HepG2 (cell line): ENCODE measurements around the gene SIAH2. TPM values are rescaled to one million over a fixed set of nuclear protein-coding genes. Genes with fewer than 3 reads are reported as not detected.

Experiments
- ARID4A ChIP-seq: sonication (generic); formaldehyde crosslinking; IDR thresholded peaks from 2 replicates; pipeline ENCODE4 v1.5.0; 2020; ENCODE audit warnings: mild to moderate bottlenecking, missing genetic modification reagents, borderline replicate concordance
- CREM ChIP-seq, 2 experiments: sonication (generic) in 1 of 2; formaldehyde crosslinking in 1 of 2; IDR thresholded peaks; 2 replicates each; pipeline versions ENCODE4 v1.4.0 to v1.6.1; 2016 to 2020; ENCODE audit warnings: antibody characterized with exemption in 1 of 2, mild to moderate bottlenecking in 1 of 2, missing genetic modification reagents in 1 of 2
- JARID2 ChIP-seq: sonication (generic); formaldehyde crosslinking; IDR thresholded peaks from 2 replicates; pipeline ENCODE4 v1.8.1; 2023; ENCODE audit warnings: missing genetic modification reagents, inconsistent platforms; ENCODE audit not compliant: insufficient replicate concordance
- KIAA2018 ChIP-seq: sonication (generic); formaldehyde crosslinking; IDR thresholded peaks from 2 replicates; pipeline ENCODE4 v1.5.0; 2020; ENCODE audit warnings: mild to moderate bottlenecking, missing genetic modification reagents, borderline replicate concordance
- PLSCR1 ChIP-seq: sonication (generic); formaldehyde crosslinking; IDR thresholded peaks from 2 replicates; pipeline ENCODE4 v1.5.0; 2020; ENCODE audit warnings: missing genetic modification reagents, mild to moderate bottlenecking, borderline replicate concordance
- RARA ChIP-seq: IDR thresholded peaks from 2 replicates; pipeline ENCODE4 v1.6.1; 2016; ENCODE audit warnings: missing genetic modification reagents, missing compliant biosample characterization
- RFX5 ChIP-seq: IDR thresholded peaks from 2 replicates; pipeline ENCODE4 v1.6.1; 2011; ENCODE audit warnings: low read depth, low read length, improper control_type of control experiment
- SKIL ChIP-seq: sonication (generic); formaldehyde crosslinking; IDR thresholded peaks from 2 replicates; pipeline ENCODE4 v1.8.0; 2022; ENCODE audit warnings: missing genetic modification reagents, mild to moderate bottlenecking, moderate library complexity, borderline replicate concordance
- TAF1 ChIP-seq: sonication (generic); formaldehyde crosslinking; IDR thresholded peaks from 2 replicates; pipeline ENCODE4 v1.4.0; 2020; ENCODE audit warnings: missing genetic modification reagents
- TCF7 ChIP-seq: sonication (generic); IDR thresholded peaks from 2 replicates; pipeline ENCODE4 v1.6.1; 2016; ENCODE audit warnings: antibody characterized with exemption, low read depth
- ZNF768 ChIP-seq: sonication (generic); formaldehyde crosslinking; IDR thresholded peaks from 2 replicates; pipeline ENCODE4 v1.4.0; 2020; ENCODE audit warnings: missing genetic modification reagents
- ZNF775 ChIP-seq: sonication (generic); formaldehyde crosslinking; IDR thresholded peaks from 2 replicates; pipeline ENCODE4 v1.4.0; 2020; ENCODE audit warnings: missing genetic modification reagents, mild to moderate bottlenecking, moderate library complexity, borderline replicate concordance
- polyA plus RNA-seq, 8 experiments: library from polyadenylated mRNA; depleted of rRNA in 3 of 8; stranded (reverse) in 7 of 8; unstranded in 1 of 8; fragments of >200 nt; fragmentation: Illumina TruSeq in 4 of 8; extraction: Trizol in 4 of 8; gene quantifications; 2 replicates each; pipeline versions ENCODE4 v1.2.1 to v1.2.3, GENCODE V29; 2011 to 2016; ENCODE audit warnings: low read depth in 4 of 8, missing spikeins in 1 of 8, mixed read lengths in 1 of 8; ENCODE audit not compliant: insufficient read depth in 1 of 8
- total RNA-seq, 5 experiments: library from RNA; depleted of rRNA; stranded (reverse); fragments of >200 nt; fragmentation: Illumina TruSeq; extraction: Trizol; gene quantifications; 2 replicates each; pipeline ENCODE4 v1.2.3, GENCODE V29; 2016; ENCODE audit warnings: low read depth in 1 of 5

SIAH2 gene
- total and polyA plus RNA-seq, 2 of the 13 experiments (the other 11 are each of a cell fraction or from before 2014, with no cell fraction given): 71.8 to 117 TPM

GRCh38 chr3:150737874-150738679 lies 24.9 kb downstream of the SIAH2 start (continued):
- TF ChIP-seq RARA (CRISPR knock-in tag): peak; percentile 82
- TF ChIP-seq ARID4A: peak; percentile 24; the same call in 1 of the 2 replicates
- TF ChIP-seq KIAA2018 (CRISPR knock-in tag): no peak
- no peak for TF ChIP-seq RFX5
- TF ChIP-seq SKIL: no peak
- TF ChIP-seq CREM (IDR thresholded peaks at IDR 0.05): 0 out of 2 replicates have a peak, but pooled peaks have one; percentile 47
- no peak for TF ChIP-seq CREM (CRISPR knock-in tag; IDR thresholded peaks at IDR 0.05)
- TF ChIP-seq PLSCR1 (CRISPR knock-in tag): no peak
- peak; percentile 54 for TF ChIP-seq TCF7
- TF ChIP-seq JARID2 (CRISPR knock-in tag): no peak
- no peak for TF ChIP-seq ZNF768 (CRISPR knock-in tag)
- no peak for TF ChIP-seq ZNF775
- TF ChIP-seq TAF1: peak; percentile 18; the same call in 1 of the 2 replicates
